Common myeloid progenitor, CD34-positive (primary cell): ENCODE results near the gene CRYGS.
"Not testable (repeated sequence)": the region's sequence is repeated elsewhere in the genome, so short reads cannot be mapped to it uniquely, and the experiment has no call there.

Source experiments
- CTCF ChIA-PET: fragments of 350-600 bp; sonication (Branson Sonifier 250); formaldehyde crosslinking; loops from one replicate; lab custom pipeline; 2021; ENCODE audit warnings: antibody characterized with exemption; lab: Charles Lee
- POLR2A ChIA-PET: fragments of 350-600 bp; sonication (Branson Sonifier 250); formaldehyde crosslinking; loops from one replicate; lab custom pipeline; 2021; ENCODE audit warnings: antibody characterized with exemption; lab: Charles Lee
- DNase-seq, 3 donors: peaks; one replicate each; pipeline versions ENCODE4 v3.0.0 to v3.0.0-alpha.2; 2013
- H3K27ac ChIP-seq, 2 experiments: 1 replicate in 1 of 2; 2 replicates in 1 of 2; pipeline ENCODE4 v1.7.0; 2013; ENCODE audit warnings: inconsistent platforms in 2 of 2, low read length in 2 of 2, mild to moderate bottlenecking in 2 of 2, low read depth in 1 of 2, moderate library complexity in 1 of 2; ENCODE audit not compliant: severe bottlenecking in 2 of 2, insufficient read depth in 1 of 2, poor library complexity in 1 of 2
- H3K27me3 ChIP-seq, 5 experiments: replicated peaks in 2 of 5; 1 replicate in 3 of 5; 2 replicates in 2 of 5; pipeline versions ENCODE4 v1.6.1 to v1.7.0; 2013; ENCODE audit warnings: low read length in 4 of 5, mild to moderate bottlenecking in 2 of 5, moderate library complexity in 2 of 5, inconsistent platforms in 1 of 5; ENCODE audit not compliant: insufficient read depth in 5 of 5, control insufficient read depth in 4 of 5
- H3K36me3 ChIP-seq, 4 experiments: 1 replicate in 2 of 4; 2 replicates in 2 of 4; pipeline versions ENCODE4 v1.6.1 to v1.7.0; 2013; ENCODE audit warnings: low read length in 3 of 4, control low read depth in 1 of 4, mild to moderate bottlenecking in 1 of 4; ENCODE audit not compliant: control insufficient read depth in 4 of 4, insufficient read depth in 4 of 4
- H3K4me1 ChIP-seq, 4 experiments: 1 replicate in 3 of 4; 2 replicates in 1 of 4; pipeline versions ENCODE4 v1.6.1 to v1.7.1; 2013; ENCODE audit warnings: low read length in 3 of 4, mild to moderate bottlenecking in 3 of 4, control low read depth in 1 of 4, inconsistent platforms in 1 of 4, moderate library complexity in 1 of 4; ENCODE audit not compliant: control insufficient read depth in 4 of 4, insufficient read depth in 4 of 4; ENCODE audit errors: control extremely low read depth in 1 of 4
- H3K4me3 ChIP-seq, 7 experiments: 1 replicate in 4 of 7; 2 replicates in 3 of 7; pipeline versions ENCODE4 v1.5.1 to v1.7.0; 2013; ENCODE audit warnings: mild to moderate bottlenecking in 7 of 7, low read length in 6 of 7, moderate library complexity in 6 of 7, inconsistent platforms in 2 of 7, low read depth in 2 of 7, control low read depth in 1 of 7; ENCODE audit not compliant: insufficient read depth in 4 of 7, control insufficient read depth in 1 of 7; ENCODE audit errors: extremely low read depth in 1 of 7
- H3K9me3 ChIP-seq, 5 experiments: 1 replicate in 4 of 5; 2 replicates in 1 of 5; pipeline versions ENCODE4 v1.6.1 to v1.7.1; 2013; ENCODE audit warnings: low read length in 4 of 5, mild to moderate bottlenecking in 2 of 5, inconsistent platforms in 1 of 5, low read depth in 1 of 5, moderate library complexity in 1 of 5; ENCODE audit not compliant: control insufficient read depth in 4 of 5, insufficient read depth in 2 of 5; ENCODE audit errors: control extremely low read depth in 1 of 5
- WGBS: methylation state at CpG from one replicate; pipeline ENCODE4 v1.1.5; 2013; ENCODE audit not compliant: insufficient coverage; 5-methylcytosine and 5-hydroxymethylcytosine counted together

CRYGS gene

GRCh38 chr3:186588632-186589031 is 44.5 kb upstream of the CRYGS start:
- no peaks in the 10 kb centered on the region for H3K27me3 ChIP-seq
- H3K4me3 ChIP-seq, result no peak overlapping the region
- POLR2A ChIA-PET, result interaction anchor here (0.6 kb wide), 1 partner anchor 9 kb away, joined by 6 read pairs; no protein-coding TSS in a partner anchor
- no peaks in the 10 kb centered on the region for H3K9me3 ChIP-seq
- H3K4me1 ChIP-seq, result no peaks in the 10 kb centered on the region
- CTCF ChIA-PET, result interaction anchor here (1.6 to 4.3 kb wide), 3 partner anchors 25 to 236 kb away, joined by 4 to 24 read pairs (median 15); partner anchors contain the start of gene AHSG
- no peak overlapping the region for H3K27ac ChIP-seq
- H3K36me3 ChIP-seq, result peaks cover 6 to 26% (median 16%) of the 10 kb centered on the region in 4 experiments
- no peak for DNase-seq
- 93% methylated on average over 2 of the region's 2 CpGs for WGBS

GRCh38 chr3:186587183-186587582 is 43.0 kb upstream of the CRYGS start:
- Histone ChIP-seq H3K36me3 (peaks cover 15 to 41% (median 27%) of the 10 kb centered on the region in 4 experiments), H3K4me3 (no peak overlapping the region), H3K27ac (no peak overlapping the region), H3K4me1 (no peaks in the 10 kb centered on the region), H3K9me3 (no peaks in the 10 kb centered on the region), H3K27me3 (no peaks in the 10 kb centered on the region)
- ChIA-PET CTCF (interaction anchor here (1.2 to 3.8 kb wide), 3 partner anchors 24 to 234 kb away, joined by 5 to 30 read pairs (median 5); no protein-coding TSS in a partner anchor), POLR2A (interaction anchor here (0.6 kb wide), 1 partner anchor 480 kb away, joined by 3 read pairs; no protein-coding TSS in a partner anchor)
- no peak for DNase-seq

- H3K27me3 ChIP-seq, H3K4me1 ChIP-seq, H3K27ac ChIP-seq, DNase-seq, H3K9me3 ChIP-seq, H3K4me3 ChIP-seq: not testable (repeated sequence)
- CTCF ChIA-PET, result interaction anchor here (2.0 to 3.8 kb wide), 2 partner anchors 8 to 30 kb away, joined by 4 to 30 read pairs; no protein-coding TSS in a partner anchor
- POLR2A ChIA-PET, result interaction anchor here (1.1 to 1.9 kb wide), 3 partner anchors 9 to 16 kb away, joined by 4 to 8 read pairs (median 6); partner anchors contain the start of gene DNAJB11
- WGBS, result 100% methylated on average over 7 of the region's 9 CpGs
- peaks cover 18 to 50% (median 35%) of the 10 kb centered on the region in 4 experiments for H3K36me3 ChIP-seq
Observed at GRCh38 chr3:186586245-186586644, 42.1 kb upstream of the CRYGS start.

- Histone ChIP-seq H3K27me3 (no peaks in the 10 kb centered on the region), H3K4me3 (no peak overlapping the region), H3K27ac (no peak overlapping the region), H3K4me1 (no peaks in the 10 kb centered on the region), H3K9me3 (no peaks in the 10 kb centered on the region), H3K36me3 (peaks cover 24 to 70% (median 54%) of the 10 kb centered on the region in 4 experiments)
- 100% methylated on average over 4 of the region's 5 CpGs for WGBS
- POLR2A ChIA-PET, result interaction anchor here (0.6 to 1.0 kb wide), 3 partner anchors 8 to 587 kb away, joined by 3 read pairs; partner anchors contain the start of gene DNAJB11
- CTCF ChIA-PET, result interaction anchor here (2.8 to 3.8 kb wide), 2 partner anchors 12 to 32 kb away, joined by 19 to 30 read pairs; partner anchors contain the start of gene DNAJB11
- DNase-seq, result no peak
Observed at GRCh38 chr3:186583831-186584230, 39.7 kb upstream of the CRYGS start.

- peaks cover 30 to 77% (median 57%) of the 10 kb centered on the region in 4 experiments for H3K36me3 ChIP-seq
- WGBS, result 94% methylated on average over 5 of the region's 6 CpGs
- ChIA-PET CTCF (interaction anchor here (1.0 kb wide), 1 partner anchor 11 kb away, joined by 3 read pairs; no protein-coding TSS in a partner anchor), POLR2A (interaction anchor here (0.7 to 1.9 kb wide), 4 partner anchors 11 to 35 kb away, joined by 3 to 9 read pairs (median 4); partner anchors contain the start of gene DNAJB11)
- no peak overlapping the region for H3K27ac ChIP-seq
- DNase-seq, result no peak
- H3K4me3 ChIP-seq, result no peak overlapping the region
- no peaks in the 10 kb centered on the region for H3K27me3 ChIP-seq
- no peaks in the 10 kb centered on the region for H3K9me3 ChIP-seq
- H3K4me1 ChIP-seq, result no peaks in the 10 kb centered on the region
Observed at GRCh38 chr3:186582541-186582940, 38.4 kb upstream of the CRYGS start.

GRCh38 chr3:186580785-186581184 is 36.6 kb upstream of the CRYGS start:
- Histone ChIP-seq H3K4me3 (no peak overlapping the region), H3K4me1 (no peaks in the 10 kb centered on the region), H3K27me3 (no peaks in the 10 kb centered on the region), H3K36me3 (peaks cover 36 to 89% (median 66%) of the 10 kb centered on the region in 4 experiments), H3K9me3 (no peaks in the 10 kb centered on the region), H3K27ac (no peak overlapping the region)
- WGBS, result 100% methylated on average over 2 of the region's 3 CpGs
- ChIA-PET CTCF (interaction anchor here (2.0 kb wide), 1 partner anchor 36 kb away, joined by 6 read pairs; no protein-coding TSS in a partner anchor), POLR2A (interaction anchor here (1.9 kb wide), 1 partner anchor 10 kb away, joined by 9 read pairs; the partner anchor contains the start of gene DNAJB11)
- no peak for DNase-seq

- Histone ChIP-seq H3K36me3 (peaks cover 29 to 73% (median 57%) of the 10 kb centered on the region in 4 experiments), H3K9me3 (no peaks in the 10 kb centered on the region), H3K4me3 (no peak overlapping the region), H3K27me3 (no peaks in the 10 kb centered on the region), H3K4me1 (no peaks in the 10 kb centered on the region), H3K27ac (no peak overlapping the region)
- POLR2A ChIA-PET, result interaction anchor here (1.5 kb wide), 1 partner anchor 8 kb away, joined by 8 read pairs; no protein-coding TSS in a partner anchor
- DNase-seq, result no peak
- CTCF ChIA-PET, result interaction anchor here (3.6 kb wide), 1 partner anchor 38 kb away, joined by 14 read pairs; no protein-coding TSS in a partner anchor
- WGBS, result 90% methylated on average over 2 of the region's 2 CpGs
Observed at GRCh38 chr3:186577521-186577920, 33.3 kb upstream of the CRYGS start.
